H9 (cell line): Measurements from ENCODE around the gene USP7. TPM values are rescaled to one million over a fixed set of nuclear protein-coding genes. Genes with fewer than 3 reads are reported as not detected.
A peak's percentile ranks its signal among the peaks of the same experiment; 100 is the strongest.

Source experiments
- DNase-seq: peaks from one replicate; pipeline ENCODE4 v3.0.0-alpha.2; 2017
- H2AFZ ChIP-seq: one replicate; pipeline ENCODE4 v1.6.1; 2013; ENCODE audit warnings: mild to moderate bottlenecking, low read length, control low read depth, moderate library complexity
- H2AK5ac ChIP-seq: 2 replicates; pipeline ENCODE4 v1.6.1; 2013; ENCODE audit warnings: low read length, control low read depth, mixed read lengths; ENCODE audit not compliant: insufficient read length
- H2BK120ac ChIP-seq: one replicate; pipeline ENCODE4 v1.6.1; 2013; ENCODE audit warnings: low read depth, mild to moderate bottlenecking, low read length, control low read depth, inconsistent platforms; ENCODE audit not compliant: poor library complexity, severe bottlenecking
- H2BK12ac ChIP-seq: 2 replicates; pipeline ENCODE4 v1.6.1; 2013; ENCODE audit warnings: low read length, control low read depth, mixed read lengths, low read depth; ENCODE audit not compliant: insufficient read length
- H2BK15ac ChIP-seq: 2 replicates; pipeline ENCODE4 v1.6.1; 2013; ENCODE audit warnings: low read depth, low read length, control low read depth
- H2BK20ac ChIP-seq: one replicate; pipeline ENCODE4 v1.6.1; 2013; ENCODE audit warnings: low read depth, mild to moderate bottlenecking, low read length, control low read depth, inconsistent platforms; ENCODE audit not compliant: poor library complexity, severe bottlenecking
- H2BK5ac ChIP-seq: 2 replicates; pipeline ENCODE4 v1.6.1; 2013; ENCODE audit warnings: low read length, control low read depth, mixed read lengths; ENCODE audit not compliant: insufficient read length
- H3K14ac ChIP-seq: 2 replicates; pipeline ENCODE4 v1.6.1; 2013; ENCODE audit warnings: low read length, control low read depth; ENCODE audit not compliant: insufficient read depth
- H3K18ac ChIP-seq: 2 replicates; pipeline ENCODE4 v1.6.1; 2013; ENCODE audit warnings: low read depth, mild to moderate bottlenecking, mixed read lengths, low read length, control low read depth; ENCODE audit not compliant: insufficient read length
- H3K23ac ChIP-seq: 2 replicates; pipeline ENCODE4 v1.6.1; 2013; ENCODE audit warnings: low read length, control low read depth, mixed read lengths, low read depth; ENCODE audit not compliant: insufficient read length
- H3K23me2 ChIP-seq: 2 replicates; pipeline ENCODE4 v1.6.1; 2013; ENCODE audit warnings: low read depth, mild to moderate bottlenecking, mixed read lengths, low read length, control low read depth; ENCODE audit not compliant: insufficient read length, poor library complexity, severe bottlenecking
- H3K27ac ChIP-seq: 2 replicates; pipeline ENCODE4 v1.5.1; 2013; ENCODE audit warnings: low read length, control low read depth, mixed read lengths, low read depth; ENCODE audit not compliant: insufficient read length
- H3K27me3 ChIP-seq: 2 replicates; pipeline ENCODE4 v1.6.1; 2013; ENCODE audit warnings: low read length, control low read depth, inconsistent platforms; ENCODE audit not compliant: insufficient read depth
- H3K4ac ChIP-seq: 2 replicates; pipeline ENCODE4 v1.6.1; 2013; ENCODE audit warnings: low read depth, mild to moderate bottlenecking, control low read depth, inconsistent platforms, low read length, moderate library complexity
- H3K4me1 ChIP-seq: 2 replicates; pipeline ENCODE4 v1.6.1; 2013; ENCODE audit warnings: low read length, control low read depth, inconsistent platforms; ENCODE audit not compliant: insufficient read depth
- H3K4me2 ChIP-seq: 2 replicates; pipeline ENCODE4 v1.6.1; 2013; ENCODE audit warnings: low read length, control low read depth, mixed read lengths; ENCODE audit not compliant: insufficient read length, insufficient read depth
- H3K56ac ChIP-seq: 2 replicates; pipeline ENCODE4 v1.6.1; 2013; ENCODE audit warnings: low read depth, mild to moderate bottlenecking, mixed read lengths, low read length, control low read depth; ENCODE audit not compliant: insufficient read length
- H3K79me1 ChIP-seq: 2 replicates; pipeline ENCODE4 v1.6.1; 2013; ENCODE audit warnings: low read depth, mild to moderate bottlenecking, moderate library complexity, low read length, control low read depth, inconsistent platforms; ENCODE audit not compliant: insufficient read depth, poor library complexity, severe bottlenecking
- H3K79me2 ChIP-seq: 2 replicates; pipeline ENCODE4 v1.6.1; 2013; ENCODE audit warnings: low read length, control low read depth, inconsistent platforms; ENCODE audit not compliant: insufficient read depth
- H3K9ac ChIP-seq: 2 replicates; pipeline ENCODE4 v1.6.1; 2013; ENCODE audit warnings: low read length, control low read depth, mixed read lengths; ENCODE audit not compliant: insufficient read length; ENCODE audit errors: extremely low read depth
- H3K9me3 ChIP-seq: one replicate; pipeline ENCODE4 v1.6.1; 2013; ENCODE audit warnings: low read depth, low read length, inconsistent platforms; ENCODE audit not compliant: control insufficient read depth
- H3T11ph ChIP-seq: one replicate; pipeline ENCODE4 v1.6.1; 2013; ENCODE audit warnings: mild to moderate bottlenecking, low read length, control low read depth, inconsistent platforms
- H4K20me1 ChIP-seq: one replicate; pipeline ENCODE4 v1.6.1; 2013; ENCODE audit not compliant: control insufficient read depth, insufficient read length, insufficient read depth
- H4K5ac ChIP-seq: 2 replicates; pipeline ENCODE4 v1.6.1; 2013; ENCODE audit warnings: low read depth, mild to moderate bottlenecking, mixed read lengths, low read length, control low read depth; ENCODE audit not compliant: insufficient read length
- H4K8ac ChIP-seq: replicated peaks from 2 replicates; pipeline ENCODE4 v1.6.1; 2013; ENCODE audit warnings: low read length, control low read depth, mixed read lengths, low read depth; ENCODE audit not compliant: insufficient read length
- H4K91ac ChIP-seq: 2 replicates; pipeline ENCODE4 v1.6.1; 2013; ENCODE audit warnings: low read depth, mild to moderate bottlenecking, moderate library complexity, mixed read lengths, low read length, control low read depth; ENCODE audit not compliant: insufficient read length
- H3K27ac Mint-ChIP-seq, 3 experiments: 2 replicates in 2 of 3; 3 replicates in 1 of 3; pipeline ENCODE4 v1.8.0; 2020 to 2021; ENCODE audit warnings: mixed read lengths in 3 of 3, mild to moderate bottlenecking in 1 of 3, moderate library complexity in 1 of 3
- H3K27me3 Mint-ChIP-seq: 2 replicates; pipeline ENCODE4 v1.8.0; 2021; ENCODE audit warnings: low read depth, mild to moderate bottlenecking, moderate library complexity, mixed read lengths
- H3K36me3 Mint-ChIP-seq, 3 experiments: 2 replicates in 2 of 3; 3 replicates in 1 of 3; pipeline ENCODE4 v1.8.0; 2020 to 2021; ENCODE audit warnings: low read depth in 3 of 3, mixed read lengths in 3 of 3; ENCODE audit not compliant: insufficient read depth in 1 of 3
- H3K4me1 Mint-ChIP-seq, 2 experiments: 2 replicates each; pipeline ENCODE4 v1.8.0; 2020; ENCODE audit warnings: mixed read lengths in 2 of 2
- H3K4me3 Mint-ChIP-seq, 2 experiments: 2 replicates in 1 of 2; 3 replicates in 1 of 2; pipeline ENCODE4 v1.8.0; 2020 to 2021; ENCODE audit warnings: mild to moderate bottlenecking in 2 of 2, mixed read lengths in 2 of 2, moderate library complexity in 1 of 2
- H3K9me3 Mint-ChIP-seq, 2 experiments: 2 replicates in 1 of 2; 3 replicates in 1 of 2; pipeline ENCODE4 v1.8.0; 2020; ENCODE audit warnings: mild to moderate bottlenecking in 2 of 2, mixed read lengths in 2 of 2, moderate library complexity in 1 of 2
- CTCF ChIP-seq: fragments of 200-600 bp; sonication (generic); conservative IDR thresholded peaks from 3 replicates; pipeline ENCODE4 v1.8.0; 2021; ENCODE audit warnings: antibody characterized with exemption, mild to moderate bottlenecking
- WGBS: extraction: QIAGEN DNeasy Blood & Tissue Kit; methylation state at CpG from one replicate; pipeline ENCODE4 v1.1.7; 2013; ENCODE audit warnings: missing lambda C conversion rate, low lambda C conversion rate, mixed read lengths; ENCODE audit not compliant: insufficient read length; ENCODE audit errors: extremely low coverage; 5-methylcytosine and 5-hydroxymethylcytosine counted together
- total RNA-seq: library from RNA; stranded (reverse); gene quantifications from 2 replicates; pipeline ENCODE4 v1.2.1, GENCODE V29; 2021

The USP7 gene
- total RNA-seq, 1 experiment from 2014 or later: 192 TPM

- Mint-ChIP-seq H3K4me3 (no peak overlapping the region), H3K9me3 (no peaks in the 10 kb centered on the region), H3K27me3 (no peaks in the 10 kb centered on the region), H3K27ac (peak overlapping the region in 2 of 3 experiments; percentile 44 to 70; a peak in 2 of 7 replicates), H3K36me3 (peaks cover 80 to 97% (median 91%) of the 10 kb centered on the region in 3 experiments), H3K4me1 (peaks cover 0 to 9% of the 10 kb centered on the region in 2 experiments; a peak in 2 of 4 replicates)
- no peak overlapping the region for H3K14ac ChIP-seq
- no peaks in the 10 kb centered on the region for H3K9me3 ChIP-seq
- no peaks in the 10 kb centered on the region for H3K4me1 ChIP-seq
- no peaks in the 10 kb centered on the region for H3K79me2 ChIP-seq
- no peak overlapping the region for H4K91ac ChIP-seq
- H2AK5ac ChIP-seq: no peak overlapping the region
- no peak overlapping the region for H2BK5ac ChIP-seq
- H3K56ac ChIP-seq: no peak overlapping the region
- no peak overlapping the region for H2BK20ac ChIP-seq
- H2AFZ ChIP-seq: no peak overlapping the region
- no peaks in the 10 kb centered on the region for H3K79me1 ChIP-seq
- H2BK12ac ChIP-seq: no peak overlapping the region
- H3K4ac ChIP-seq: no peak overlapping the region
- no peak overlapping the region for H4K8ac ChIP-seq
- H3K4me2 ChIP-seq: no peak overlapping the region
- H3K27ac ChIP-seq: no peak overlapping the region
- no peak overlapping the region for H3K9ac ChIP-seq
- H4K5ac ChIP-seq: no peak overlapping the region
- H3K23me2 ChIP-seq: no peaks in the 10 kb centered on the region
- H3T11ph ChIP-seq: no peak overlapping the region
- H3K18ac ChIP-seq: no peak overlapping the region
- no peaks in the 10 kb centered on the region for H4K20me1 ChIP-seq
- DNase-seq: no peak
- no peak for TF ChIP-seq CTCF
- H2BK15ac ChIP-seq: no peak overlapping the region
- H3K23ac ChIP-seq: no peak overlapping the region
- H2BK120ac ChIP-seq: no peak overlapping the region
- no CpG with 5 or more reads among the region's 9 CpGs for whole genome bisulfite sequencing
- no peaks in the 10 kb centered on the region for H3K27me3 ChIP-seq
These were observed 60.7 kb downstream of the USP7 start for GRCh38 chr16:8903004-8903403.
